Neural crest cell (in vitro differentiated cells): ENCODE measurements around the gene NKPD1. TPM values are rescaled to one million over a fixed set of nuclear protein-coding genes. Genes with fewer than 3 reads are reported as not detected.

ENCODE experiments used
- DNase-seq: peaks from one replicate; pipeline ENCODE4 v3.0.0; 2021; ENCODE audit warnings: low read depth, mixed read lengths, low spot score
- H3K27ac Mint-ChIP-seq: one replicate; pipeline ENCODE4 v1.8.0; 2021; ENCODE audit warnings: mild to moderate bottlenecking, mixed read lengths; ENCODE audit not compliant: unreplicated experiment
- H3K27me3 Mint-ChIP-seq: 2 replicates; pipeline ENCODE4 v1.8.0; 2021; ENCODE audit warnings: low read depth, mild to moderate bottlenecking, mixed read lengths
- H3K36me3 Mint-ChIP-seq: 2 replicates; pipeline ENCODE4 v1.8.0; 2021; ENCODE audit warnings: low read depth, mild to moderate bottlenecking, mixed read lengths
- H3K4me1 Mint-ChIP-seq: 2 replicates; pipeline ENCODE4 v1.8.0; 2021; ENCODE audit warnings: mixed read lengths
- H3K4me3 Mint-ChIP-seq: one replicate; pipeline ENCODE4 v1.8.0; 2021; ENCODE audit warnings: mild to moderate bottlenecking, mixed read lengths
- H3K9me3 Mint-ChIP-seq: 2 replicates; pipeline ENCODE4 v1.8.0; 2021; ENCODE audit warnings: mixed read lengths
- total RNA-seq: library from RNA; stranded (reverse); gene quantifications from 2 replicates; pipeline ENCODE4 v1.2.1, GENCODE V29; 2021
- TF ChIP-seq, protein P1 (sequence below): fragments of 200-600 bp; sonication (generic); conservative IDR thresholded peaks from 2 replicates; pipeline ENCODE4 v1.5.0; 2021; ENCODE audit warnings: antibody characterized with exemption, mild to moderate bottlenecking

Gene NKPD1
- total RNA-seq, 1 donor from 2014 or later, result 0.16 TPM

DNA sequence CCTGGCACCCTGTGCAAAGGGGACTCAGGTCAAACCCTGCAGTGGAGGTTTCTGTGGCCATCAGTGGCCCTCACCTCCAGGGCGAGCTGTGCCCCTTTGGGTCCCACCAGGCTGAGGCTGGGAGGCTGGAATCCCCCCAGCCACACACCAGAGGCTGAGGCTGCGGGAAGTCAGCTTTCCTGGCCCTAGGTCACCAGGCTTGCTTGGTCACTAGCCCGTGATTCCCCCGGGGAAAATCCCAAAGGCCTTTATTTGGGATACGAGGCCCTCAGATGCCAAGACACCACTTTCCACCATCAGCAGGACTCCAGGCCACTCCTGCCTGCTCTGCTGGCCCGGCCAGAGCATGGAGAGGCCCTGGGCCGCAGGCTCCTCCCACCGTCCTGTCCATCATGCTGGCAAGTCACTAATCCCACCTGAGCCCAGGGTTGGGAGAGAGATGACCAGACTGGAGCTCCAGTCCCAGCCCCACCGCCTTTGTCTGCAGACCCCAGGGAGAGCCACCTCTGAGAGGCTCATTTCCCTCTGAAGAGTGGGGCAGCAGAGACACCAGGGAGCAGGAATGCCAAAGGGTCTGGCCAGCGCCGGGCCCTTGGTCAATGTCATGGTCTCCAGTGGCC is 4.7 kb downstream of the NKPD1 start:
- DNase-seq, result no peak
- peaks cover 14% of the 10 kb centered on the region for H3K4me1 Mint-ChIP-seq
- no peaks in the 10 kb centered on the region for H3K9me3 Mint-ChIP-seq
- peaks cover 37% of the 10 kb centered on the region for H3K27me3 Mint-ChIP-seq
- TF ChIP-seq, protein P1, sequence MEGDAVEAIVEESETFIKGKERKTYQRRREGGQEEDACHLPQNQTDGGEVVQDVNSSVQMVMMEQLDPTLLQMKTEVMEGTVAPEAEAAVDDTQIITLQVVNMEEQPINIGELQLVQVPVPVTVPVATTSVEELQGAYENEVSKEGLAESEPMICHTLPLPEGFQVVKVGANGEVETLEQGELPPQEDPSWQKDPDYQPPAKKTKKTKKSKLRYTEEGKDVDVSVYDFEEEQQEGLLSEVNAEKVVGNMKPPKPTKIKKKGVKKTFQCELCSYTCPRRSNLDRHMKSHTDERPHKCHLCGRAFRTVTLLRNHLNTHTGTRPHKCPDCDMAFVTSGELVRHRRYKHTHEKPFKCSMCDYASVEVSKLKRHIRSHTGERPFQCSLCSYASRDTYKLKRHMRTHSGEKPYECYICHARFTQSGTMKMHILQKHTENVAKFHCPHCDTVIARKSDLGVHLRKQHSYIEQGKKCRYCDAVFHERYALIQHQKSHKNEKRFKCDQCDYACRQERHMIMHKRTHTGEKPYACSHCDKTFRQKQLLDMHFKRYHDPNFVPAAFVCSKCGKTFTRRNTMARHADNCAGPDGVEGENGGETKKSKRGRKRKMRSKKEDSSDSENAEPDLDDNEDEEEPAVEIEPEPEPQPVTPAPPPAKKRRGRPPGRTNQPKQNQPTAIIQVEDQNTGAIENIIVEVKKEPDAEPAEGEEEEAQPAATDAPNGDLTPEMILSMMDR, result no peak
- no peak overlapping the region for H3K4me3 Mint-ChIP-seq
- no peaks in the 10 kb centered on the region for H3K36me3 Mint-ChIP-seq
- no peak overlapping the region for H3K27ac Mint-ChIP-seq

DNA sequence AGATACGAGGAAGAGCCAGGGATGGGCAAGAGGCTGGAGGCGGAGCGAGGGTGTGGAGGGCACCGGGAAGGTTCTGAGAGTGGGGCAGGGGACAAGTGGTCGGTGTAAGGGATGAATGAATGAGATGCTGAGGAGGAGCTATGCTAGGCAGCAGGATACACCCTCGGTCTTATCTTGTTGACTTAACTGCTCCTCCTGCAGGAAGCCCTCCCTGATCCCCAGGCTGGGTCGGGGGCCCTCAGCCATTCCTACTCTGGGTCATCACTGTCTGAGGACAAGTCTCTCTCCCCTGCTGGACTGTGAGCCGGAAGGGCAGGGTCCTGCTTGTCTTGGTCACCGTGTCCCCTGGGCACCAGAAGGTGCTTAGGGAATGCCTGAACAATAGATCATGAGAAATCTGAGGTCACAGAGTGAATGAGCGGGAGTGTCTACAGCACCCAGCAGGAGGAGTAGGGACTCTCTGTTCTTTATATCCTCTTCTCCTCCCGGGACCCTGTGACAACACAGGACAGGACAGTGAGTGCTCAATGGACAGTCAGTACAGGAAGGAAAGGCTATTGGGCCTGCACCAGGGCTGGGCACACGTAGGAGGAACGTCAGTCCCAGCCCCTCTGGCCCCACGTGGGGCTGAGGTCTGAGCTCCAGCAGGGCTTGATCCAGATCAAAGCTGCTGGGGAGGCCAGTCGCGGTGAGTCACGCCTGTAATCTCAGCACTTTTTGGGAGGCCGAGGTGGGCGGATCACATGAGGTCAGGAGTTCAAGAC is 6.5 kb downstream of the NKPD1 start:
- Mint-ChIP-seq H3K4me3 (peak overlapping the region; percentile 86), H3K27ac (no peak overlapping the region), H3K36me3 (no peaks in the 10 kb centered on the region), H3K9me3 (no peaks in the 10 kb centered on the region), H3K27me3 (peaks cover 34% of the 10 kb centered on the region), H3K4me1 (peaks cover 9% of the 10 kb centered on the region)
- no peak for DNase-seq
- TF ChIP-seq, protein P1, result no peak

DNA sequence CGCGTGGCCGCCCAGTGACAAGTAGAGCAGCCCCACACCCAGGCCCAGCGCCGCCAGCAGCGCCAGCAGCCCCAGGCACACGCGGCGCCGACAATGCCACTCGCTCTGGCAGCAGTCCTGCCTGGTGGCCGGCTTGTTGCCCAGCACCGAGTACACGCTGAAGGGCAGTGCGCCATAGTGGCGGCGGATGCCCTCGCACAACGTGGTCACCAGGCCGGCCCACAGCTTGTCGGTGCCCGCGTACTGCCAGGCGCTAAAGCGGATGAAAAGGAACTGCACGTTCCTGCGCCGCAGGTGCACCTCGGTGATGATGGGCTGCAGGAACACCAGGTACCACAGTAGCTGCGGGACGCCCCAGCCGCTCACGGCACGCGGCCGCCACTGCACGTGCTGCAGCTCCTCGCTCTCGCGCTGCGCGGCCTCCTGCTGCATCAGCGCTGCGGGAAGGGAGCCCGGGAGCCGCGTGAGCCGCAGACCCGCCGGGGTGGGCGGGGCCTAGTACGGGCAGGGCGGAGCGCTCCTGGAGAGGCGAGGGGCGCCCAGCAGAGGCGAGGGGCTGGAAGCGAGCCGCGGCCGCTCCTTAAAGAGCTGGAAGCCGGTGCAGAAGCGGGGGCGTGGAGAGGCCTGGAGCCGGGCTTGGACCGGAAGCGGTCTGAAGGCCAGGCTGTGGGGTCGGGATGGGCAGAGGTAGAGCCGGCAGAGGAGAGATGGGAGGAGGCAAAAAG is 7.3 kb downstream of the NKPD1 start:
- Mint-ChIP-seq H3K27ac (no peak overlapping the region), H3K4me1 (peaks cover 9% of the 10 kb centered on the region), H3K4me3 (peak overlapping the region; percentile 86), H3K36me3 (no peaks in the 10 kb centered on the region), H3K27me3 (peaks cover 36% of the 10 kb centered on the region), H3K9me3 (no peaks in the 10 kb centered on the region)
- DNase-seq, result peak; percentile 77
- TF ChIP-seq, protein P1, result no peak

DNA sequence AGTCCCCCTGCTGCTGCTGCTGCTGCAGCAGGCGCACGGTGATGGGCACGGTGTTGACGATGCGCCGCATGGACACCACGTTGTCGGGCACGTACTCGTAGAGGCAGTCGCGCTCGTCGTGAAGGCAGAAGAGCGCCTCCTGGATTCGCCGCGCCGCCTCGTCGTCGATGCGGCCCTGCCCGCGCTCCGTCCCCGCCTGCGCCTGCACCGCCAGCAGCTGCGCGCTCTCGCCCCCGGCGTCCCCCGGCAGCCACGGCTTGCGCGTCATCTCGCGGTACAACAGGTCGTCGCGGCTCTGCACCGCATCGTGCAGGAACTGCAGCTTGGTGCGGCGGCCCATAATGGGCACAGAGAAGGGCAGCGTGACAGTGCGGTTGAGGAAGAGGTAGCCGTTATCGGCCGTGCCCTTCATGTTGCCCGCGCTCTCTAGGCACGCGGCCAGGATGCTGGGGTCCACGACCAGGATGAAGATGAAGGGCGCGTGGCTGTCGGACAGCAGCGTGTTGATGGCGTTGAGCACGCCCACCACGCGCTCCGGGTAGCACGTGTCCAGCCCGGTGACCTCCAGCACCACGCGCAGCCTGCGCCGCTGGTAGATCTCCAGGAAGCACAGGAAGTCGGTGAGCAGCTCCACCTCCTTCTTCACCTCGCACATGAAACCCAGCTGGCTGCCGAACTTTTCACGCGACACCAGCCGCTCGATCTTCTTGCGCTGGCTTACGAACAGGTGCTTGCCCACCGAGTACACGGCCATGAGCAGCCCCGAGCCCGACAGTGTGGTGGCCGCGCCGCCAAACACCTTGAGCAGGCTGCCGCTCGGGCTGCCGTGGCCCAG is 8.1 kb downstream of the NKPD1 start:
- Mint-ChIP-seq H3K27ac (no peak overlapping the region), H3K4me1 (peaks cover 9% of the 10 kb centered on the region), H3K36me3 (no peaks in the 10 kb centered on the region), H3K27me3 (peaks cover 36% of the 10 kb centered on the region), H3K4me3 (peak overlapping the region; percentile 44), H3K9me3 (no peaks in the 10 kb centered on the region)
- DNase-seq, result no peak
- TF ChIP-seq, protein P1, result no peak
